SK-N-SH (cell line): ENCODE measurements around the gene POLL.

Source experiments
- EP300 ChIP-seq, 2 experiments: IDR thresholded peaks; 2 replicates each; pipeline versions ENCODE4 v1.4.0 to v1.6.1; 2012; ENCODE audit warnings: borderline replicate concordance in 1 of 2, low read depth in 1 of 2, low read length in 1 of 2
- MXI1 ChIP-seq: IDR thresholded peaks from 2 replicates; pipeline ENCODE4 v1.6.1; 2012; ENCODE audit warnings: mild to moderate bottlenecking, low read depth, low read length, improper control_type of control experiment
- RCOR1 ChIP-seq: fragments of 150-350 bp; IDR thresholded peaks from 2 replicates; pipeline ENCODE4 v1.6.1; 2017; ENCODE audit warnings: antibody characterized with exemption, low read length
- TF ChIP-seq, protein P1 (sequence below): fragments of 200-600 bp; sonication (generic); IDR thresholded peaks from 2 replicates; pipeline ENCODE4 v1.6.1; 2017; ENCODE audit warnings: antibody characterized with exemption, mild to moderate bottlenecking, moderate library complexity

DNA sequence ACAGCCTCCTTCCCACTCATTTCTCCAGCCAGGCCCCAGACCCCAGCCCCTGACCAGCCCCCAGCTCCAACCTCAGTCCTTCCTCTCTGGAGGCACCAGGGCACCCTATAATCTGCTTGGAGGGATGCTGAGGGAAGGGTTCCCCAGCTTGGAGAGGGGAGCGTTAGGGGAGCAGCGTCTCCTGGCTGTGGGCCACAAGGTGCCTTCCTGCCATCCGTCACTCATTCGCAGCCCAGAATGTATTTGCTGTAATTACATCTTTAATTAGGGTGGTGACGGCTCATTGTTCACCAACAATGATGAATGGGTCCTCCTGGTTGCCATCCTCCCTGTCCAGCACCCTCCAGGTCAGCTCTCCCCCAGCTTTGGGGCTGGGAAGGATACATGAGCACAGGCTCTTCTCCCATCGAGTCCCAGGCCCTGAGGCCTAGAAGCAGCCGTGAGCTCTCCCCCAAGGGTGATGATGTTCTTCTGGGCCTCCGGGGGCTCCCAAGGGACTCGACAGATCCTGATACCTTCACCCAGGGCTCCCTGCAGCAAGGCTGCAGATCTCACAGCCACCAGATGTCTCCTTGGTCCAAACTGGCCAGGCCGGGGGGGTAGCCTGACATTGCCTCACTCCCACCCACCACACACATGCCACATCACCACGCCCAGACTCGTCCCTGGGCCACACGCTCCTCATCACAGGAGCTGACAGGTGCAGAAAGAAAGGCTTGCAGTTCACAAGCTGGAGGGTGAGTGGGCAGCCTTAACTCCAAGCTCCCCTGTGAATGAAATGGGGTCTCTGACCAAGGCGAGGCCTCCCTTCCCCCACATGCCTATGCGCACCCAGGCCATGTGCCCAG lies 26.8 kb downstream of the POLL start:
- TF ChIP-seq, protein P1, sequence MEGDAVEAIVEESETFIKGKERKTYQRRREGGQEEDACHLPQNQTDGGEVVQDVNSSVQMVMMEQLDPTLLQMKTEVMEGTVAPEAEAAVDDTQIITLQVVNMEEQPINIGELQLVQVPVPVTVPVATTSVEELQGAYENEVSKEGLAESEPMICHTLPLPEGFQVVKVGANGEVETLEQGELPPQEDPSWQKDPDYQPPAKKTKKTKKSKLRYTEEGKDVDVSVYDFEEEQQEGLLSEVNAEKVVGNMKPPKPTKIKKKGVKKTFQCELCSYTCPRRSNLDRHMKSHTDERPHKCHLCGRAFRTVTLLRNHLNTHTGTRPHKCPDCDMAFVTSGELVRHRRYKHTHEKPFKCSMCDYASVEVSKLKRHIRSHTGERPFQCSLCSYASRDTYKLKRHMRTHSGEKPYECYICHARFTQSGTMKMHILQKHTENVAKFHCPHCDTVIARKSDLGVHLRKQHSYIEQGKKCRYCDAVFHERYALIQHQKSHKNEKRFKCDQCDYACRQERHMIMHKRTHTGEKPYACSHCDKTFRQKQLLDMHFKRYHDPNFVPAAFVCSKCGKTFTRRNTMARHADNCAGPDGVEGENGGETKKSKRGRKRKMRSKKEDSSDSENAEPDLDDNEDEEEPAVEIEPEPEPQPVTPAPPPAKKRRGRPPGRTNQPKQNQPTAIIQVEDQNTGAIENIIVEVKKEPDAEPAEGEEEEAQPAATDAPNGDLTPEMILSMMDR, result no peak
- TF ChIP-seq RCOR1 (no peak), EP300 (IDR thresholded peaks at IDR 0.05; ENCODE audit: borderline replicate concordance in 1 of 2, low read depth in 1 of 2, low read length in 1 of 2) (no peak), MXI1 (no peak)
